GM18867 (cell line): ENCODE data around the gene CACNA1E.
A peak's percentile ranks its signal among the peaks of the same experiment; 100 is the strongest.

Experiments
- ATAC-seq: cut with Tn5 transposase; IDR thresholded peaks from one replicate; pipeline ENCODE4 v1.9.1; 2021; ENCODE audit warnings: mild to moderate bottlenecking, moderate library complexity; ENCODE audit not compliant: unreplicated experiment

CACNA1E gene

GRCh38 chr1:181748013-181748412 is 264.7 kb downstream of the CACNA1E start:
- ATAC-seq: no peak

GRCh38 chr1:181754103-181754502 is 270.8 kb downstream of the CACNA1E start:
- ATAC-seq: no peak

- no peak for ATAC-seq
Measured at GRCh38 chr1:181759481-181759880, 276.2 kb downstream of the CACNA1E start.

GRCh38 chr1:181763736-181764135 is 280.4 kb downstream of the CACNA1E start:
- no peak for ATAC-seq

DNA sequence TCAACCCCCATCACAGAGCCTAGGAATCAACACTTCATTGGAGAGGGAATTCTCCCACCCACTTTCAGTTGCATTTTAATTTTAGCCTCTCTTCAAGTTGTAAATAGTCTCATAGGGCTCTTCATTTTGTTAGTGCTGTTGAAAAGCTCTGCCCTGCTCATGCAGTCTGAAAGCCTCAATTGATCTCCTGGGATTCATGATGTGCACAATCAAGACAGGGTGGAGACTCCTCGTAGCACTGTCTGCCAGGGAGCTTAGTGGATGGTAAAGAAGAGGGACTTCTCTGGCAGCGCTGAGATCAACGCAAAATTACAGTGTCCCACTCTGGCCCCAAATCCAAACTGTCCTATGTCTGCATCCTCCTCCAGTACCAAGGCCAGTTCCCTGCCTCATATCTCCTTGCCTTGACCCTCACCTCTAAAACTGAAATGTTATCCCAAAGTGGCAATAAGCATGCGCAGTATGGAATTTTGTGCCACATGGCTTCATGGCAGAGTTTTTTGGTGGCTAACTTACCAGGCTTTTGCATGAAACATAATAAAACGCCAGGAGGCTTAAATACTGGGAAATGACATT is 282.2 kb downstream of the CACNA1E start:
- no peak for ATAC-seq

GRCh38 chr1:181767001-181767708 is 283.8 kb downstream of the CACNA1E start:
- ATAC-seq: no peak

DNA sequence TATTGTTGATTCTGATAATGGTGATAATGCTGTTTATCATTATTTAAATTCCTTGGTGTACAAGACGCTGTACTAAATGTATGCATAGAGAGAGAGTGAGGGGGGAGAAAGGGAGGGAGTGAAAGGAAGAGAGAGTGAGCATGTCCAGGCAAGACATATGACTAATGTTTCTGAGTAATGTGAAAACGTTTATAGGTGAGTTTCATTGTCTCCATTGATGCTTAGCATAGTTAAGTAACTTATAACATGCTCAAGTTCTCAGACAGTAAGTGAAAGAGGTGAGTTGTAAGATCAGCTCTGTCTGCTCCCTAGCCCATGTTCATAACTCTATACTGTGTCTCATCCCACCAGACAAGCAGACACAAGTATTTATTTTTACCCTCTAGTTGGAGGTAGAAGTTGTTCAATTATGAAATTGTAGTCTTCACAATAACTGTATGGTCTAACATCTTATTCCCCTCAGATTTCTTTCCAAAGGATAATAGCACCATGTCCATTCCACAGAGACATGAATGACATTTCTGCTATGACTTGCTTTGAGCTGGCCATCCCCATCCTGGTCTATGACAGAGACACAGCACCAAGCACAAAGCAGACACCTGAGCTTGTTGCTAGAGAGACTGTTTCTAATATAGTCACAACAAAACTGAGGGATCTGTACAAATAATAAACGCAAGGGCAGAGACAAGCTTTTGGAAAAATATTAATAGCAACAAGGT is 285.1 kb downstream of the CACNA1E start:
- peak; percentile 70 for ATAC-seq

- no peak for ATAC-seq
Measured at GRCh38 chr1:181768930-181769280, 285.6 kb downstream of the CACNA1E start.

DNA sequence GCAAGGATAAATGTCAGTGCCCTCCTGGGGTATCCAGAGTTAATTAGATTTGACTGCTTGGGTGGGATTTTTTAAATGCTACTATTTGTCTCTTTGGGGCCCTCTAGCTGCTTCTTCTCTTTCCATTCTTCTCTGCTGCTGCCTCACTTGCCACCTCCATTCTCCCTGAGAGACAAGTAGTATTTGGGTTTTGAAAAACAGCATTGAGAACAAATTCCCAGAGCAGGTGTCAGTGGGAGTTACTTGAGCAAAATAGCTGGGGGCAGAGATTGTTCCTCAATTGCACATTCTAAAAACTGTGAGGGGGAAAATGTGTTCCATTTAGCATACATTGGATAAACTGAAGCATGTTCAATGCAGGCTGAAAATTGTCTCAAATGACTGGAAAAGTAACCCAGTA is 286.5 kb downstream of the CACNA1E start:
- ATAC-seq: no peak

DNA sequence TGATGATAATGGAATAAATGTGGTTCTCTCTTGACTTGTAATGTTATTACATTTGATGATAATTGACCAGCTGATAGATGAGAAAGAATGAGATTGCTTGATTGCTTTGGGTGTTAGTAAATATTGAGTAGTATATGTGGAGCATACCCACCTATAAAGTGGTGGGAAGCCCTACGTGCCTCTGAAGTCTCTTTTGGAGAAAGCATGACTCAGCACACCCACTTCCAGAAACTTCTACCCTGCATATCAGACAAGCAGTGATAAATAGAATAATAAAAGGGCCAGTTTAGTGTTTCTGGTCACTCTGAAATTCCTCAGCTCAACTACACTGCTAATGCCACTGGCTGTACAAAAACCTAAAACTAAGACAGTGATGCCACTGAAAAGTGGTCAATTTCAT is 289.4 kb downstream of the CACNA1E start:
- ATAC-seq: no peak

GRCh38 chr1:181776044-181776443 is 292.7 kb downstream of the CACNA1E start:
- no peak for ATAC-seq

DNA sequence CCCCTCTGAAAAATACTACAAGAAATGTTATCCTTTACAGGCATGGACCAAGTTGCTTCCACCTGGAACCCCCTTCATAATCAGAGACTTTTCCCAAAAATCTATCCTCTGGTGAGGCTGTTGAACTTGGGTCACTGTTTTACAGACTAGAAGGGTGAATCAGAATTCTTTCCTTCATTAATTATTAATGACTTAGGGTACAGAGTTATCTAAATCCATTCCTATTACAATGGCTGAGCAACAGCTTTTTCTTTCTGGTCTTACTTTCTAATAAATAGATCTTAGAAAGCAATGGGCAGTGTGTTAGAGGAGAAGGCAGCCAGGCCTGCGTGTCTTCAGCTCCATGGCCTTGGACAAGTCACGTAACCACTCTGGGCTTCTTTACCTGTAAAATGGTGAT is 294.0 kb downstream of the CACNA1E start:
- no peak for ATAC-seq

DNA sequence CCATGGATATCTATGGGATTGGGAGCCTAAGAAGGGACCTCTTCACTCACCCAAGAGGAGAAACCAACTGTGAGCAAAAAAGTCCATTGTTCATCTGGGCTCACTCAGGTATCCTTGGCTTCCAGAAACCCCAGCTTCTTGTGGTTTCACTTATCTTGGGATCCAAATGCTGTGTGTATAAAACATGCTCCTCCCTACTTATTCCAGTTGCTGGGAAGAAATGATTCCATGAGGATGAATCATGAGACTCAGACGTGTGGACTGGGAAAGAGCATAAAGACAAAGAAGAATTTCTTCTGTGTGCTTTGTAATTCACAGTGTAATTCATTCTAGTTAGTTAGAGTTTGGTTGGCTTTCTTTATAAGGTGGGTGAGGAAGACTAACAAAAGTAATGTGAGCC is 294.5 kb downstream of the CACNA1E start:
- ATAC-seq: no peak

- no peak for ATAC-seq
Measured at GRCh38 chr1:181778640-181779260, 295.4 kb downstream of the CACNA1E start.

DNA sequence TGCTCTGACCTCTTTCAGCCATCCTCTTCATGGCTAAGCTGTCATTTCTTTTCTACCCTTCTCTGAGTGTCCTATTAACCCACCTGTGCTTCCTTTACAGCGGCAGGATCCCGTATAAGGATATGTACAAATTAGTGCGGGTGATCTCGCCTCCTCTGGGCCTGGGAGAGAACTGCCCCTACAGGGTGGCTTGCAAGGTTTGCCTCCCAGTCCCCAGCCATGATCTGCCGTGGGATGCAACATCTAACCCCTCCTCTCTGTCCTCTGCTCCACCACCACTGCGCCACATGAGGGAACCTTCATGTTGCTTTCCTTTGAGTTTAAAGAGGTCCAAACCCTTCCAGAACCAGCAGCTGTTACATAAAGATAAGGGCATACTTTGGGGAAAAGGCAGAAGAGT is 296.0 kb downstream of the CACNA1E start:
- no peak for ATAC-seq

GRCh38 chr1:181783208-181783607 is 299.9 kb downstream of the CACNA1E start:
- ATAC-seq: no peak

DNA sequence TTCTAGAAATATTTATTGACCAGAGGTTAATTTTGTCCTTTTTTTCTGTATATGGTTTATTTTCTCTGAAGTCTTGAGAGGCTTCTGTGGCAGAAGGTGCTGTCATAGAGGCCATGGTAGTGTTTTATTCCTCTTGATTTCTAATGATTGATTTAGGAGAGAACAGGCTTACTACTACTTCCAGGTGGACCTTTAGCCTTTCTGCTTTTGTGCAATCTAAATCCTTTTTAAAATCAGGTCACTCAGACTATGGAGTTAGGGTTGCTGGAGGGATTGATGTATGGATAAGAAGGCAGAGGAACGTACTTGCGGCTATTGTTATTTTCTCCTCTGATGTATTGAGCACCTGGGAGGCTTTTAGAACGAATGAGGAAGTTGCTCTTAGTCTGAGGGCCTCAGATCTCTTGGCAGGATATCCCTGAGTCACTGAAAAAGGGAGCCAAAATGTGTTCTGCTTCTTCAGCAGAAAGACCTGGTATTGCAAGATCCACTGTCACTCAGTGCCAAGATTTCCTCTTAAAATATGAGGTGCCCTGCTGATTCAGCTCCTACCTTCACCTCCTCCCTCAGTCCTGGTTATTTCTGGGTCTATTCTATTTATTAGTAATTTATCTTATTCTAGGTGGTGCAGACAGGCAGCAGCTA is 300.8 kb downstream of the CACNA1E start:
- no peak for ATAC-seq

DNA sequence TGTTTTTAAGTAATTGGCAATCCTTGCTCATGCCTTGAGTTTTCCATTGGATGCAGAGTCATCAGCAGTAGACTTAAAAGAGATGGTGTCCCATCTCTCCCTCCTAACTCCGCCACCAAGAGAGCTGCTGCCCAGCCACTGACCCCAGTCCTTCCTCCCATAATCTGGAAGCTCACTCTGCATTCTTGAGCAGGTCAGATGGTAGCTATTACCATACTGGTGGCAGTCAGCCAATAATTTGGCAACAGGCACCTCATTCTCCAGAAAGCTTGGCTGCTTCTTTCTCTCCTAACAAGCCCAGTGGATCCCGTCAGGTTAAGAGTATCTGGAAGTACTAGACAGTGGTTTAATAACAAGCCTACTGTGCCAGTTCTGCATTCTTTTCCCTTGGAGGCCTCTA is 306.1 kb downstream of the CACNA1E start:
- ATAC-seq: no peak

GRCh38 chr1:181791721-181792120 is 308.4 kb downstream of the CACNA1E start:
- no peak for ATAC-seq

- no peak for ATAC-seq
Measured at GRCh38 chr1:181793831-181794230, 310.5 kb downstream of the CACNA1E start.

DNA sequence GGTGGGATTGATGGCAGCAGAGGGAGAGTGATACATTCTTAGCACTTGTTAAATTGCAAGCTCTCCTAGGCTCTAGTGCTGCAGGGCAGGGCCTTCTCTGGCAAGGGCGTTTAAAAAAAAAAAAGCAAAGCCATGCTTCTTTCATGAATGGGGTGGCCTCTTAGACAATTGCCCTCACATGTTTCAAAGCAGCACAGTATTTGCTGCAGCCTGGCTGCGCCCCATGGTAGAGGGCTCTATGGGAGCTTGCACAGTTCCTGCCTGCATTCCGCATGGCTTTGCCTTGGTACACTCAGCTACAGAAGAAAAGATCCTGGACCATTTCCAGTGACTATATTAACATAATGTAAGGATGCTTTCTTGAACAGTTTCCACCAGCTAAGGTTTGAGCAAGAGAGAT is 311.0 kb downstream of the CACNA1E start:
- ATAC-seq: no peak
